Measurements from ENCODE around the gene ELL2.
A peak's percentile ranks its signal among the peaks of the same experiment; 100 is the strongest.

Gene ELL2

DNA sequence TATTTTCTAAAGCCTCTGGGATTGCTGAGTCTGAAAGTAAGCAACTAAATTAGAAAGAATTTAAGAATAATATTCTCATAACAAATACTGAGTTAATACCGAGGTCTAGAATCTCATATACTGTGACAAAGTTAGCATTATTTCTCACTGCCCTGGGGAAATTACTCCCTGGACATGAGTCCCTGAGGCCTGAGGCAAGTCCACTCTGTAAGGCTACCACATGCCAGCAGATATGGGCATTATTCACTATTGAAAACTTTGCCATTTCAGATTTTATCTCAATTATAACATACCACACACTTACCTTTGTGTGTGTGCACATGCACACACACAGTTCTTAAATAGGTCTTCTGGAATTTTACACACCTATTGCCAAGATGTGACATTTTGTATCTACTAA lies 22.9 kb downstream of the ELL2 start:
- Histone ChIP-seq H3K36me3 (replicated peaks in 1 of 2; ENCODE audit: control insufficient read depth in 2 of 2, insufficient read depth in 2 of 2, low read length in 2 of 2) (no peaks in the 10 kb centered on the region), H3K18ac (ENCODE audit: low read length) (no peak overlapping the region), H4K91ac (ENCODE audit: low read depth, low read length, poor library complexity) (no peak overlapping the region), H2BK15ac (ENCODE audit: low read length) (no peak overlapping the region), H3K4me1 (ENCODE audit: control insufficient read depth in 2 of 2, insufficient read depth in 1 of 2, low read depth in 1 of 2, low read length in 2 of 2) (peaks cover 0 to 7% of the 10 kb centered on the region in 2 donors), H3K4me2 (ENCODE audit: insufficient read depth, low read length, poor library complexity, severe bottlenecking) (no peak overlapping the region), H3K27me3 (ENCODE audit: control insufficient read depth in 3 of 3, insufficient read depth in 3 of 3, low read depth in 1 of 3, low read length in 3 of 3) (no peaks in the 10 kb centered on the region), H2BK5ac (ENCODE audit: low read length) (no peak overlapping the region), H3K9ac (ENCODE audit: low read depth, low read length, poor library complexity) (no peak overlapping the region), H3K27ac (replicated peaks; ENCODE audit: low read length) (no peak overlapping the region), H2BK120ac (ENCODE audit: low read depth, low read length) (no peak overlapping the region), H2BK12ac (ENCODE audit: low read length) (no peak overlapping the region), H3K23ac (ENCODE audit: low read depth, low read length, poor library complexity) (no peak overlapping the region), H3K9me3 (replicated peaks in 1 of 2; ENCODE audit: control insufficient read depth in 2 of 2, insufficient read depth in 1 of 2, low read depth in 1 of 2, low read length in 2 of 2) (no peaks in the 10 kb centered on the region), H4K8ac (ENCODE audit: low read depth, low read length) (no peak overlapping the region), H2AK5ac (ENCODE audit: low read depth, low read length) (no peak overlapping the region), H3K79me1 (ENCODE audit: low read depth, low read length) (no peaks in the 10 kb centered on the region), H3K4ac (ENCODE audit: low read length) (no peak overlapping the region), H3K14ac (ENCODE audit: low read length) (no peak overlapping the region), H2AFZ (ENCODE audit: low read length) (no peak overlapping the region), H3K4me3 (ENCODE audit: low read length in 2 of 2) (no peak overlapping the region)
- no CpG with 5 or more reads among the region's 1 CpG for WGBS, 2 donors (ENCODE audit: extremely low coverage in 2 of 2, insufficient read length in 2 of 2, insufficient replicate concordance in 1 of 2)
- no peak for DNase-seq (ENCODE audit: low spot score)

DNA sequence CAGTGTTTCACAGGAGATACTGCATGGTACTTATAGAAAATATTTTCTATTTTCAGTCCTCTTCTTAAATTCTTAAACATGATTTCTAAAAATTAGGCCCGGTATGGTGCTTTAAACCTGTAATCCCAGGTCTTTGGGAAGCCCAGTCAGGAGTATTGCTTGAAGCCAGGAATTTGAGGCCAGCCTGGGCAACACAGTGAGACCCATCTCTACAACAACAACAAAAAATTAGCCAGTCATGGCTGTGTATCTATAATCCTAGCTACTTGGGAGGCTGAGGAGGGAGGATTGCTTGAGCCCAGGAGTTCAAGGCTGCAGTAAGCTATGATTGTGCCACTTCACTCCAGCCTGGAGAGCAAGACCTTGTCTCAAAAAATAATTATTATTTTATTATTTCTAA lies 23.3 kb downstream of the ELL2 start:
- Histone ChIP-seq H2BK15ac (ENCODE audit: low read length) (no peak overlapping the region), H3K27ac (replicated peaks; ENCODE audit: low read length) (no peak overlapping the region), H3K14ac (ENCODE audit: low read length) (no peak overlapping the region), H3K36me3 (replicated peaks in 1 of 2; ENCODE audit: control insufficient read depth in 2 of 2, insufficient read depth in 2 of 2, low read length in 2 of 2) (no peaks in the 10 kb centered on the region), H3K4me1 (ENCODE audit: control insufficient read depth in 2 of 2, insufficient read depth in 1 of 2, low read depth in 1 of 2, low read length in 2 of 2) (peaks cover 0 to 7% of the 10 kb centered on the region in 2 donors), H3K23ac (ENCODE audit: low read depth, low read length, poor library complexity) (no peak overlapping the region), H3K18ac (ENCODE audit: low read length) (no peak overlapping the region), H3K4me2 (ENCODE audit: insufficient read depth, low read length, poor library complexity, severe bottlenecking) (no peak overlapping the region), H4K91ac (ENCODE audit: low read depth, low read length, poor library complexity) (no peak overlapping the region), H2BK120ac (ENCODE audit: low read depth, low read length) (no peak overlapping the region), H3K4ac (ENCODE audit: low read length) (no peak overlapping the region), H3K27me3 (ENCODE audit: control insufficient read depth in 3 of 3, insufficient read depth in 3 of 3, low read depth in 1 of 3, low read length in 3 of 3) (no peaks in the 10 kb centered on the region), H2AFZ (ENCODE audit: low read length) (no peak overlapping the region), H3K4me3 (ENCODE audit: low read length in 2 of 2) (no peak overlapping the region), H3K9me3 (replicated peaks in 1 of 2; ENCODE audit: control insufficient read depth in 2 of 2, insufficient read depth in 1 of 2, low read depth in 1 of 2, low read length in 2 of 2) (no peaks in the 10 kb centered on the region), H2AK5ac (ENCODE audit: low read depth, low read length) (no peak overlapping the region), H4K8ac (ENCODE audit: low read depth, low read length) (no peak overlapping the region), H2BK12ac (ENCODE audit: low read length) (no peak overlapping the region), H3K9ac (ENCODE audit: low read depth, low read length, poor library complexity) (no peak overlapping the region), H2BK5ac (ENCODE audit: low read length) (no peak overlapping the region), H3K79me1 (ENCODE audit: low read depth, low read length) (no peaks in the 10 kb centered on the region)
- WGBS, 2 donors (ENCODE audit: extremely low coverage in 2 of 2, insufficient read length in 2 of 2, insufficient replicate concordance in 1 of 2): no CpG with 5 or more reads among the region's 1 CpG
- no peak for DNase-seq (ENCODE audit: low spot score)

DNA sequence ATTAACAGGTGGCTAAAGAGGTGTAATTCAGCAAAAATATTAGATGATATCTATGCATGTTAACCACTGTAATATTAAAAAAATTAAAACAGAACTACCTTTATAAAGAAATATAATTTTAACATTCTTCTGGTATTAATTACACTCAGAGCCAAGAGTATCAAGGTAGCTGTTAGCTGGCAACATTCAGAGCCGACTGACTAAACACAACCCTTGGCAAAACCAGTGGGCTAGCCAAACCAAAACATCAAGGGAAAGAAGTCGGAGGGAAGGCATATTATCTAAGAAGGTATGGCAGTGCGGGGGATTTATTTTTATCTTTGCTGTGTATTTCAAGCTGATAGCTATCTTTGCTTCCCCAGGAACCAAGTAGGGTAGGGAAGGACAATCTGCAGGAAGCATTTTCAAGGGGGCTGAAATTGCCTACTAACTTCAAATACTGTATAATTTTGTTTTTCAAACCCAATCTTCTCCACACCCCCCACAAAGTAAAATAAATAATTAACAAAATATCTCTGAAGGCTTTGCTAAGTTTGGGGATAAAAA lies 24.0 kb downstream of the ELL2 start:
- H3K23ac ChIP-seq (ENCODE audit: low read depth, low read length, poor library complexity): no peak overlapping the region
- DNase-seq (ENCODE audit: low spot score): no peak
- no peak overlapping the region for H2AFZ ChIP-seq (ENCODE audit: low read length)
- no peak overlapping the region for H3K4me3 ChIP-seq (ENCODE audit: low read length in 2 of 2)
- H3K18ac ChIP-seq (ENCODE audit: low read length): no peak overlapping the region
- no peaks in the 10 kb centered on the region for H3K9me3 ChIP-seq (replicated peaks in 1 of 2; ENCODE audit: control insufficient read depth in 2 of 2, insufficient read depth in 1 of 2, low read depth in 1 of 2, low read length in 2 of 2)
- H3K27me3 ChIP-seq (ENCODE audit: control insufficient read depth in 3 of 3, insufficient read depth in 3 of 3, low read depth in 1 of 3, low read length in 3 of 3): no peaks in the 10 kb centered on the region
- H3K36me3 ChIP-seq (replicated peaks in 1 of 2; ENCODE audit: control insufficient read depth in 2 of 2, insufficient read depth in 2 of 2, low read length in 2 of 2): no peaks in the 10 kb centered on the region
- no peak overlapping the region for H3K14ac ChIP-seq (ENCODE audit: low read length)
- H3K4me2 ChIP-seq (ENCODE audit: insufficient read depth, low read length, poor library complexity, severe bottlenecking): no peak overlapping the region
- WGBS, 2 donors (ENCODE audit: extremely low coverage in 2 of 2, insufficient read length in 2 of 2, insufficient replicate concordance in 1 of 2): no CpG with 5 or more reads among the region's 3 CpGs
- H2BK15ac ChIP-seq (ENCODE audit: low read length): no peak overlapping the region
- H2BK5ac ChIP-seq (ENCODE audit: low read length): no peak overlapping the region
- H3K27ac ChIP-seq (replicated peaks; ENCODE audit: low read length): peak overlapping the region; percentile 45
- peaks cover 0 to 7% of the 10 kb centered on the region in 2 donors for H3K4me1 ChIP-seq (ENCODE audit: control insufficient read depth in 2 of 2, insufficient read depth in 1 of 2, low read depth in 1 of 2, low read length in 2 of 2)
- no peak overlapping the region for H2AK5ac ChIP-seq (ENCODE audit: low read depth, low read length)
- H2BK12ac ChIP-seq (ENCODE audit: low read length): no peak overlapping the region
- no peak overlapping the region for H2BK120ac ChIP-seq (ENCODE audit: low read depth, low read length)
- H4K8ac ChIP-seq (ENCODE audit: low read depth, low read length): no peak overlapping the region
- H4K91ac ChIP-seq (ENCODE audit: low read depth, low read length, poor library complexity): no peak overlapping the region
- no peaks in the 10 kb centered on the region for H3K79me1 ChIP-seq (ENCODE audit: low read depth, low read length)
- no peak overlapping the region for H3K4ac ChIP-seq (ENCODE audit: low read length)
- H3K9ac ChIP-seq (ENCODE audit: low read depth, low read length, poor library complexity): no peak overlapping the region

DNA sequence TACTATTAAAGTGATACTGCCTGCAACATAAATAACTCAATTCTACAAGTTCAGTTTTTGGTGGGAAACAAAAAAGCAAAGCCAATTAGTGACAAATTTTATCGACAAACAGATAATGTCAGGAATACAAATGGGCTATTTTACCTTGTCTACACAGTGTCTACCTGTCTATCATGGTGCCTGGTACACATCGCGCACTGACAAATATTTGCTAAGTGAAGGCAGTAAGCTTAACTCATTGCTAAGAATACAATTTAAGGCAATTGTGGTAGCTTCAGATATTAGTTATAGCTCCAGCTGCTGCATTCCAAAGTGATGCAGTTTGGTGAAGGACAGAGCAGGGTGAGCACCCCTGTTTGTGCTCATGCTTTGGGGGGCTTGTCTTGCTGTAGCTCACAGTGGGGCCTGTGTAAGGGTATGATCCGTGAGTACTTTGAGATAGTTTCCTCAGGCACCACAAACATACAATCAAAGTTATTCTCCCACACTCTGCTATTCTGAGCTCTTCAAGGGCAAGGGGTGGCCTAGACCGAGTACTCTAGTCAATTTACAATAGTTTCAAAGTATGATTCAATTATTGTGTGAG lies 24.7 kb downstream of the ELL2 start:
- H2AK5ac ChIP-seq (ENCODE audit: low read depth, low read length): no peak overlapping the region
- H4K91ac ChIP-seq (ENCODE audit: low read depth, low read length, poor library complexity): no peak overlapping the region
- H2AFZ ChIP-seq (ENCODE audit: low read length): no peak overlapping the region
- no peak for DNase-seq (ENCODE audit: low spot score)
- no peaks in the 10 kb centered on the region for H3K27me3 ChIP-seq (ENCODE audit: control insufficient read depth in 3 of 3, insufficient read depth in 3 of 3, low read depth in 1 of 3, low read length in 3 of 3)
- peaks cover 0 to 7% of the 10 kb centered on the region in 2 donors for H3K4me1 ChIP-seq (ENCODE audit: control insufficient read depth in 2 of 2, insufficient read depth in 1 of 2, low read depth in 1 of 2, low read length in 2 of 2)
- H2BK15ac ChIP-seq (ENCODE audit: low read length): no peak overlapping the region
- H2BK120ac ChIP-seq (ENCODE audit: low read depth, low read length): no peak overlapping the region
- no peak overlapping the region for H3K27ac ChIP-seq (replicated peaks; ENCODE audit: low read length)
- H2BK5ac ChIP-seq (ENCODE audit: low read length): no peak overlapping the region
- no peaks in the 10 kb centered on the region for H3K9me3 ChIP-seq (replicated peaks in 1 of 2; ENCODE audit: control insufficient read depth in 2 of 2, insufficient read depth in 1 of 2, low read depth in 1 of 2, low read length in 2 of 2)
- no peak overlapping the region for H3K4me3 ChIP-seq (ENCODE audit: low read length in 2 of 2)
- WGBS, 2 donors (ENCODE audit: extremely low coverage in 2 of 2, insufficient read length in 2 of 2, insufficient replicate concordance in 1 of 2): no CpG with 5 or more reads among the region's 5 CpGs
- H3K4me2 ChIP-seq (ENCODE audit: insufficient read depth, low read length, poor library complexity, severe bottlenecking): no peak overlapping the region
- no peak overlapping the region for H3K14ac ChIP-seq (ENCODE audit: low read length)
- no peak overlapping the region for H3K4ac ChIP-seq (ENCODE audit: low read length)
- H2BK12ac ChIP-seq (ENCODE audit: low read length): no peak overlapping the region
- no peaks in the 10 kb centered on the region for H3K79me1 ChIP-seq (ENCODE audit: low read depth, low read length)
- H3K36me3 ChIP-seq (replicated peaks in 1 of 2; ENCODE audit: control insufficient read depth in 2 of 2, insufficient read depth in 2 of 2, low read length in 2 of 2): no peaks in the 10 kb centered on the region
- no peak overlapping the region for H3K23ac ChIP-seq (ENCODE audit: low read depth, low read length, poor library complexity)
- H4K8ac ChIP-seq (ENCODE audit: low read depth, low read length): no peak overlapping the region
- H3K18ac ChIP-seq (ENCODE audit: low read length): no peak overlapping the region
- no peak overlapping the region for H3K9ac ChIP-seq (ENCODE audit: low read depth, low read length, poor library complexity)
